ENCODE measurements around the gene YTHDF1.

YTHDF1 gene

GRCh38 chr20:63152322-63153253 is 63.3 kb downstream of the YTHDF1 start:
- no peak overlapping the region for H3K9ac ChIP-seq (ENCODE audit: low read length in 5 of 5)
- no peak overlapping the region for H3K4me3 ChIP-seq (ENCODE audit: low read depth in 1 of 5, low read length in 5 of 5)
- peaks cover 0 to 13% (median 9%) of the 10 kb centered on the region in 5 donors for H3K9me3 ChIP-seq (ENCODE audit: control insufficient read depth in 5 of 5, low read length in 5 of 5)
- H3K27ac ChIP-seq (ENCODE audit: low read depth, low read length): no peak overlapping the region
- peaks cover 0 to 2% (median 0%) of the 10 kb centered on the region in 5 donors for H3K4me1 ChIP-seq (ENCODE audit: control insufficient read depth in 5 of 5, insufficient read depth in 5 of 5, low read length in 5 of 5)
- H3K27me3 ChIP-seq (ENCODE audit: control insufficient read depth in 5 of 5, insufficient read depth in 4 of 5, low read length in 5 of 5): peaks cover 42 to 70% (median 52%) of the 10 kb centered on the region in 5 donors
- no peaks in the 10 kb centered on the region for H3K36me3 ChIP-seq (ENCODE audit: control insufficient read depth in 5 of 5, insufficient read depth in 5 of 5, low read length in 5 of 5)

DNA sequence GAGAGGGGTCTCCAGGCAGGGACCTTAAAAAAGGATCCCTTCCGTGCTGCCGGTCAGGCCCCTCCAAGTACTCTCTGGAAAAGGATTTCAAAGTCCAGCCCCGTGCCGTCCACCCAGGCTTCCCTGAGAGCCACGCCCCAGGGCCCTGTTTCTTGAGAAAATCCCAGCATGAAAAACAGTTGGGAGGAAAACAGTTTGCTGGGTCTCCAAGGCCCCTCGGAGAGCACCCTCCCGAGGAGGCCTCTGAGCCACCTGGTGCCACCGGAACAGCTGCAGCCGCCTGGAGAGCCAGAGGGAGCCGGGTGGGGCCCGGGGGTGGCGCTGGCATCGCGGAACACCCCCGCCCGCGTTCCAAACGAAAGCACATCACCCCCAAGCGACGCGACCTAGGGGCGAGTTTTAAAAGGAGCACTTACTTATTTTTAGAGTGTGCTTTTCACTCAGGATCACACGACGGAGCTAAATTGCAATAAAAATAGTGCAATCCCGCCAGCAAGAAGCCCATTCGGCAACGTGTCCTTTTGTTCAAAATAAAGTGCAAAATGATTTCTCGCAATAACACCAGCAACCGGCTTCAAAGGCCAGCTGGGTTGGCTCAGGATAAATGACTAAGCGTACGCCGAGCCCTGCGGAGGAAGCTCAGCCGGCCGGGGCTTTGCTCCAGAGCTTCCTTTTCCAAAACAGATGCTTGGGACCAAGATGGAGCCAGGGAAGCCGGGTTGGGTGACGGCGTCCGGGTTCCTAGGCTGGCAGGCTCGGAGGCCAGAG is 64.2 kb downstream of the YTHDF1 start:
- Histone ChIP-seq H3K4me3 (ENCODE audit: low read depth in 1 of 5, low read length in 5 of 5) (no peak overlapping the region), H3K9ac (ENCODE audit: low read length in 5 of 5) (no peak overlapping the region), H3K27ac (ENCODE audit: low read depth, low read length) (no peak overlapping the region), H3K36me3 (ENCODE audit: control insufficient read depth in 5 of 5, insufficient read depth in 5 of 5, low read length in 5 of 5) (no peaks in the 10 kb centered on the region), H3K9me3 (ENCODE audit: control insufficient read depth in 5 of 5, low read length in 5 of 5) (peaks cover 2 to 17% (median 13%) of the 10 kb centered on the region in 5 donors), H3K4me1 (ENCODE audit: control insufficient read depth in 5 of 5, insufficient read depth in 5 of 5, low read length in 5 of 5) (peaks cover 0 to 2% (median 0%) of the 10 kb centered on the region in 5 donors), H3K27me3 (ENCODE audit: control insufficient read depth in 5 of 5, insufficient read depth in 4 of 5, low read length in 5 of 5) (peaks cover 42 to 70% (median 50%) of the 10 kb centered on the region in 5 donors)

- no peaks in the 10 kb centered on the region for H3K36me3 ChIP-seq (ENCODE audit: control insufficient read depth in 5 of 5, insufficient read depth in 5 of 5, low read length in 5 of 5)
- H3K27me3 ChIP-seq (ENCODE audit: control insufficient read depth in 5 of 5, insufficient read depth in 4 of 5, low read length in 5 of 5): peaks cover 37 to 65% (median 44%) of the 10 kb centered on the region in 5 donors
- no peak overlapping the region for H3K27ac ChIP-seq (ENCODE audit: low read depth, low read length)
- no peak overlapping the region for H3K4me3 ChIP-seq (ENCODE audit: low read depth in 1 of 5, low read length in 5 of 5)
- peaks cover 2 to 17% (median 13%) of the 10 kb centered on the region in 5 donors for H3K9me3 ChIP-seq (ENCODE audit: control insufficient read depth in 5 of 5, low read length in 5 of 5)
- no peak overlapping the region for H3K9ac ChIP-seq (ENCODE audit: low read length in 5 of 5)
- peaks cover 0 to 2% (median 0%) of the 10 kb centered on the region in 5 donors for H3K4me1 ChIP-seq (ENCODE audit: control insufficient read depth in 5 of 5, insufficient read depth in 5 of 5, low read length in 5 of 5)
Observed at GRCh38 chr20:63150911-63151531, 64.9 kb downstream of the YTHDF1 start.

- no peak overlapping the region for H3K27ac ChIP-seq (ENCODE audit: low read depth, low read length)
Observed at GRCh38 chr20:63150391-63150898, 65.5 kb downstream of the YTHDF1 start.

GRCh38 chr20:63149531-63150192 is 66.3 kb downstream of the YTHDF1 start:
- Histone ChIP-seq H3K4me1 (ENCODE audit: control insufficient read depth in 5 of 5, insufficient read depth in 5 of 5, low read length in 5 of 5) (peaks cover 0 to 2% (median 0%) of the 10 kb centered on the region in 5 donors), H3K27ac (ENCODE audit: low read depth, low read length) (no peak overlapping the region), H3K4me3 (ENCODE audit: low read depth in 1 of 5, low read length in 5 of 5) (no peak overlapping the region), H3K27me3 (ENCODE audit: control insufficient read depth in 5 of 5, insufficient read depth in 4 of 5, low read length in 5 of 5) (peaks cover 26 to 54% (median 32%) of the 10 kb centered on the region in 5 donors), H3K9me3 (ENCODE audit: control insufficient read depth in 5 of 5, low read length in 5 of 5) (peaks cover 2 to 17% (median 13%) of the 10 kb centered on the region in 5 donors), H3K9ac (ENCODE audit: low read length in 5 of 5) (no peak overlapping the region), H3K36me3 (ENCODE audit: control insufficient read depth in 5 of 5, insufficient read depth in 5 of 5, low read length in 5 of 5) (no peaks in the 10 kb centered on the region)

More at GRCh38 chr20:63150391-63150898, 65.5 kb downstream of the YTHDF1 start:
- peaks cover 0 to 2% (median 0%) of the 10 kb centered on the region in 5 donors for H3K4me1 ChIP-seq (ENCODE audit: control insufficient read depth in 5 of 5, insufficient read depth in 5 of 5, low read length in 5 of 5)
- H3K9me3 ChIP-seq (ENCODE audit: control insufficient read depth in 5 of 5, low read length in 5 of 5): peaks cover 2 to 17% (median 13%) of the 10 kb centered on the region in 5 donors
- peaks cover 33 to 61% (median 39%) of the 10 kb centered on the region in 5 donors for H3K27me3 ChIP-seq (ENCODE audit: control insufficient read depth in 5 of 5, insufficient read depth in 4 of 5, low read length in 5 of 5)
- no peak overlapping the region for H3K4me3 ChIP-seq (ENCODE audit: low read depth in 1 of 5, low read length in 5 of 5)
- no peaks in the 10 kb centered on the region for H3K36me3 ChIP-seq (ENCODE audit: control insufficient read depth in 5 of 5, insufficient read depth in 5 of 5, low read length in 5 of 5)
- no peak overlapping the region for H3K9ac ChIP-seq (ENCODE audit: low read length in 5 of 5)

DNA sequence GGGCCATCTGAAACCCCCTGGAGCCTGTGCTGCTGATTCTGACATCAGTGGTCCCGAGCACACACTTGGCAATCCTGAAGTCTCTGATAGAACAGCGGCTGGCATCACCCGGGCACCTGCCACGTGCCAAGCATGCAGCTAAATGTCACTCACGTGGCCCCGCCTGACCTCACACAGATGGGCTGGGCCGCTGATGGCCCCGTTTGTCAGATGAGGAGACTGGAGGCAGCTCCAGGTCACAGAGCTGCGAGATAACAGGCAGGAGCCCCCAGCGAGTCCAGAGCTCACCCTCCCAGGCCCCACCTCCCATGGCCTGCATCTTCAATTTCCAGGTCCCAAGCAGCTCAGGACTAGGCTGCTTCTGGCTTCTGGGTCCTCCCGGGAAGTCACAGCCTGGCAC is 67.2 kb downstream of the YTHDF1 start:
- no peak overlapping the region for H3K4me3 ChIP-seq (ENCODE audit: low read depth in 1 of 5, low read length in 5 of 5)
- peaks cover 26 to 50% (median 30%) of the 10 kb centered on the region in 5 donors for H3K27me3 ChIP-seq (ENCODE audit: control insufficient read depth in 5 of 5, insufficient read depth in 4 of 5, low read length in 5 of 5)
- peaks cover 0 to 2% (median 0%) of the 10 kb centered on the region in 5 donors for H3K4me1 ChIP-seq (ENCODE audit: control insufficient read depth in 5 of 5, insufficient read depth in 5 of 5, low read length in 5 of 5)
- no peak overlapping the region for H3K27ac ChIP-seq (ENCODE audit: low read depth, low read length)
- peaks cover 2 to 17% (median 13%) of the 10 kb centered on the region in 5 donors for H3K9me3 ChIP-seq (ENCODE audit: control insufficient read depth in 5 of 5, low read length in 5 of 5)
- H3K9ac ChIP-seq (ENCODE audit: low read length in 5 of 5): no peak overlapping the region
- H3K36me3 ChIP-seq (ENCODE audit: control insufficient read depth in 5 of 5, insufficient read depth in 5 of 5, low read length in 5 of 5): no peaks in the 10 kb centered on the region

DNA sequence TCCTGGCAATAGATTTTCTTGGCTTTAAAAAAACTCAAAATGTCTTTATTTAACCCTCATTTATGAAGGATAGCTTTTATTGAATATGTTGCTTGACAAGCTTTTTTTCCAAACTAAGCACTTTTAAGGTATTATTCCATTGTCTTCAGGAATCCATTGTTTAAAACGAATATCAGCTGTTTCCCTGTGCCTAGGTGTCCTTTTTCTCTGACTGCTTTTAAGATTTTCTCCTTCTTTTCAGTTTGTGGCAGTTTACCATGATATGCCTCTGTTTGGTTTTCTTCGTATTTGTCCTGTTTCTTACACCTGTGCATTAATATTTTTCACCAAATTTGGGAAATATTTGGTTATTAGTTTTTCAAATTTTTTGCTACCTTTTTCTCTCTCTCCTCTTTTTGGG is 68.4 kb downstream of the YTHDF1 start:
- Histone ChIP-seq H3K9me3 (ENCODE audit: control insufficient read depth in 5 of 5, low read length in 5 of 5) (peaks cover 2 to 17% (median 13%) of the 10 kb centered on the region in 5 donors), H3K36me3 (ENCODE audit: control insufficient read depth in 5 of 5, insufficient read depth in 5 of 5, low read length in 5 of 5) (no peaks in the 10 kb centered on the region), H3K4me1 (ENCODE audit: control insufficient read depth in 5 of 5, insufficient read depth in 5 of 5, low read length in 5 of 5) (peaks cover 0 to 2% (median 0%) of the 10 kb centered on the region in 5 donors), H3K27me3 (ENCODE audit: control insufficient read depth in 5 of 5, insufficient read depth in 4 of 5, low read length in 5 of 5) (peaks cover 17 to 39% (median 20%) of the 10 kb centered on the region in 5 donors), H3K4me3 (ENCODE audit: low read depth in 1 of 5, low read length in 5 of 5) (no peak overlapping the region), H3K9ac (ENCODE audit: low read length in 5 of 5) (no peak overlapping the region), H3K27ac (ENCODE audit: low read depth, low read length) (no peak overlapping the region)

Data from subcutaneous abdominal adipose tissue (tissue), 5 donors.